Measurements from ENCODE around the gene AKR1C4. TPM values are rescaled to one million over a fixed set of nuclear protein-coding genes. Genes with fewer than 3 reads are reported as not detected.
"Not testable (repeated sequence)": the region's sequence is repeated elsewhere in the genome, so short reads cannot be mapped to it uniquely, and the experiment has no call there.

The AKR1C4 gene
- total RNA-seq (2014; rRNA removed; shearing (Covaris generic)), result not detected in 2 replicates

GRCh38 chr10:5196702-5197113 lies at the start of gene AKR1C4:
Gene AKR1C4, plus strand, starts transcription at chr10:5196837. Its CDS starts 31 bp downstream, at chr10:5196868.
- no peaks in the 10 kb centered on the region for H3K36me3 ChIP-seq

DNA sequence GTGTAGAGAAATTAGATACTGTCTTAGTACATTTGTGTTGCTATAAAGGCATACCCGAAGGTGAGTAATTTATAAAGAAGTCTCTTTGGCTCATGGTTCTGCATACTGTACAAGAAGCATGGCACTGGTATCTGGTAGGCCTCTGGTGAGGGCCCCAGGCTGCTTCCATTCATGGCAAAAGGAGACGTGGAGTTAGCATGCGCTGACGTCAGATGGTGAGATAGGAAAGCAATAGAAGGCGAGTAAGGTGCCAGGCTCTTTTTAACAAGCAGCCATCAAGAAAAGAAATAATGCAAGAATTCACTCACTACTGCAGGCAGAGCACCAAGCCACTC lies 49.8 kb upstream of the AKR1C4 start:
- Histone ChIP-seq H3K36me3 (no peaks in the 10 kb centered on the region), H3K9me3 (replicated peaks) (no peaks in the 10 kb centered on the region), H3K27ac (no peak overlapping the region), H3K4me3 (no peak overlapping the region), H3K27me3 (no peaks in the 10 kb centered on the region), H3K4me1 (no peaks in the 10 kb centered on the region)
- no peak for DNase-seq

More at GRCh38 chr10:5196702-5197113, at the start of gene AKR1C4:
- H3K9me3 ChIP-seq (replicated peaks), result no peaks in the 10 kb centered on the region
- H3K4me3 ChIP-seq, result no peak within 1 kb of the TSS
- no peak within 1 kb of the TSS for H3K27ac ChIP-seq
- no peaks in the 10 kb centered on the region for H3K4me1 ChIP-seq
- no peak for DNase-seq
- no peaks in the 10 kb centered on the region for H3K27me3 ChIP-seq

DNA sequence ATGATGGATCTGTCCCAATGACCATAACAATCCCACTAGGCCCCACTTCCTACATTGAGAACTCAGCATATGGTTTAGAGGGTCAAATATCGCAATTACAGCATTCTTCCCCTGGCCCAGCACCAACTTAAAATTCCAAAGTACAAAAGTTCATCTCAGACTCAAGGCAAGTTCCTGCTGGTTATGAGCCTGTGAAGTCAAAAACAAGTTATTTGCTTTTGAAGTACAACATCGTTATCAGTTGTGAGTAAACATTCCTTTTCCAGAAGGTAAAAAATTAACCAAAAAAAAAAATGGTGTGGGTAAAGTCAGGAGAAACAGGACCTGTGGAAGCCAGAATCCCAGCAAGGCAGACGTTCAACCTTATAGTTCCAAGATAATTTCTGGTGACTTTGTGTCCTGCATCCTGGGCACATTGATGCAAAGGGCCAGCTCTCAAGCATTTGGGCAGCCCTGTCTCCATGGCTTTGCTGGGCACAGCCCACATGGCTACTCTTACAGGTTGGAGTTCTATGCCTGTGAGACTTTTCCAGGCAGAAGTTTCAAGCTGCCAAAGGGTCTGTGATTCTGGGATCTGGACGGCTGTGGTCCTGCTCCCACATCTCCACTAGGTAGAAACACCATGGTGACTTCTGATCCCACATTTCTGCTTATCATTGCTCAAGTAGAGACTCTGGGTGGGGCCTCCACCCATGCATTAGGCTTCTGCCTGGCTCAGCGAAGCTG lies 49.2 kb upstream of the AKR1C4 start:
- Histone ChIP-seq H3K4me1 (no peaks in the 10 kb centered on the region), H3K9me3 (replicated peaks) (no peaks in the 10 kb centered on the region), H3K27me3 (no peaks in the 10 kb centered on the region), H3K27ac (no peak overlapping the region), H3K36me3 (no peaks in the 10 kb centered on the region), H3K4me3 (no peak overlapping the region)
- DNase-seq, result no peak

- no peak overlapping the region for H3K4me3 ChIP-seq
- no peak for DNase-seq
- no peak overlapping the region for H3K27ac ChIP-seq
- no peaks in the 10 kb centered on the region for H3K27me3 ChIP-seq
- no peaks in the 10 kb centered on the region for H3K4me1 ChIP-seq
- no peaks in the 10 kb centered on the region for H3K9me3 ChIP-seq (replicated peaks)
- H3K36me3 ChIP-seq, result no peaks in the 10 kb centered on the region
Measured at GRCh38 chr10:5147981-5148677, 48.5 kb upstream of the AKR1C4 start.

DNA sequence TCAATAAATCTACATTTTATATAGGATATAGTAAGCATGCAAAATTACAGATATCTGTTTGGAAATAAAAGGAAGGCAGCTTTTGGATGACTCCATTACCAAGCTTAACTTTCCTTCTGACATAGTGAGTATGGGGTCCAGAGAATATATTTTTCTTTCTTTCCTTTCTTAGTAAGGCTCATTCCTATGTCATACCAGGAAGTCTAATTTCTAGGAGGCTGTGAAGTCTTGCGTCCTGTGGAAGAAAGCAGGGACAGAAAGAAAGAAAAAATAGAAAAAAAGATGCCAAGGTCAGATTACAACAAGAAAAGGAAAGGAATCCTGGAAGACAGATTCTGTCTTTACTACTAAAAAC lies 48.0 kb upstream of the AKR1C4 start:
- DNase-seq, result no peak
- no peaks in the 10 kb centered on the region for H3K4me1 ChIP-seq

DNA sequence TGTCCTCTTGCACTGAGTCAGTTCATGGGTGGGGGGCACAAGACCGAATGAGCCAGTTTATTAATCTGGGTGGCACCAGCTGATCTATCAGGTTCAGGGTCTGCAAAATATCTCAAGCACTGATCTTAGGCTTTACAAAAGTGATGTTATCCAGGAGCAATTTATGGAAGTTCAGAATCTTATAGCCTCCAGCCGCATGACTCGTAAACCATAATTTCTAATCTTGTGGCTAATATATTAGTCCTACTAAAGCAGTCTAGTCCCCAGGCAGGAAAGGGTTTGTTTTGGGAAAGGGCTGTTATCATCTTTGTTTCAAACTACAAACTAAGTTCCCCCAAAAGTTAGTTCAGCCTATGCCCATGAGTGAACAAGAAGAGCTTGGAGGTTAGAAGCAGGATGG lies 45.6 kb upstream of the AKR1C4 start:
- no peaks in the 10 kb centered on the region for H3K4me1 ChIP-seq
- H3K9me3 ChIP-seq (replicated peaks), result no peaks in the 10 kb centered on the region
- DNase-seq, result no peak

More for the DNA sequence above, 48.0 kb upstream of the AKR1C4 start:
- Histone ChIP-seq H3K27me3 (no peaks in the 10 kb centered on the region), H3K36me3 (no peaks in the 10 kb centered on the region), H3K4me3 (no peak overlapping the region), H3K9me3 (replicated peaks) (no peaks in the 10 kb centered on the region), H3K27ac (no peak overlapping the region)

DNA sequence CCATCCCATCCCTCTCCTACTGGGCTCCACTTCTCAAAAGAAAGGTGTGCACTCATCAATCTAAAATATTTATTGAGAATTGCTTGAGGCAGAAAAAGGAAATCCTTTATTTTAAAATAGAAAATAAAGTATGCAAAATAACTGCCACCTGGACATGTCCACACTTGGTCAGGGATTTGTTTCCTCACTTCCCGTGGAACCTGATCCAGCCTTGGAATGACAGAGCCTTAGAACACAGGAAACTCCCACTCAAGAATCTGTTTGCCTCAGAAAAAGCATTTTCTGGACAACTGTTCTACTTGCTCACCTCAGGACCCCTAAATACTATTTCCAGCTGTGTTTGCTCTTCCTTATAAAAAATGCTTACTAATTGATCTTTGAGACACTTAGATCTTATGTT lies 40.7 kb upstream of the AKR1C4 start:
- no peak for DNase-seq
- Histone ChIP-seq H3K4me3 (no peak overlapping the region), H3K27me3 (no peaks in the 10 kb centered on the region), H3K9me3 (replicated peaks) (no peaks in the 10 kb centered on the region), H3K36me3 (no peaks in the 10 kb centered on the region), H3K4me1 (no peaks in the 10 kb centered on the region), H3K27ac (no peak overlapping the region)

More for the DNA sequence above, 45.6 kb upstream of the AKR1C4 start:
- Histone ChIP-seq H3K27ac (no peak overlapping the region), H3K36me3 (no peaks in the 10 kb centered on the region), H3K27me3 (no peaks in the 10 kb centered on the region), H3K4me3 (no peak overlapping the region)

DNA sequence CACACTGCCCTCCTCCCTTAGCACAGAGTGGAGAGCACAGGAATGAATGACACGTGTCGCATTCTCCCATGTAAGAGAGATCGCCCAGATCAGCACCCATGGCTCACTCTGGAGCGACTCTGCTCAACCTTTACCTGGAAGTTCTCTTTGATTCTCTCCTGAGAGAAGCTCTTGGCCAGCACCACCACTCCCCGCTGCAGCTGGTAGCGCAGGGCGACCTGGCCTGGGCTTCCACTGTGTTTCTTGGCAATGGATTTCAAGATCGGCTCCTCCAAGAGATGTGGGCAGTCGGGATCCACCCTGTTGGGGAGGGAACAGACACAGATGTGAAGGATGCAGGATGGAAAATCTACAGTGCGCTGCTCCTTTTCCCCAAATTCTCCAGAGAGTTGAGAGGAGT lies 39.1 kb upstream of the AKR1C4 start:
- Histone ChIP-seq H3K27ac (no peak overlapping the region), H3K27me3 (no peaks in the 10 kb centered on the region), H3K36me3 (no peaks in the 10 kb centered on the region), H3K4me3 (no peak overlapping the region), H3K4me1 (no peaks in the 10 kb centered on the region), H3K9me3 (replicated peaks) (no peaks in the 10 kb centered on the region)
- DNase-seq, result no peak

DNA sequence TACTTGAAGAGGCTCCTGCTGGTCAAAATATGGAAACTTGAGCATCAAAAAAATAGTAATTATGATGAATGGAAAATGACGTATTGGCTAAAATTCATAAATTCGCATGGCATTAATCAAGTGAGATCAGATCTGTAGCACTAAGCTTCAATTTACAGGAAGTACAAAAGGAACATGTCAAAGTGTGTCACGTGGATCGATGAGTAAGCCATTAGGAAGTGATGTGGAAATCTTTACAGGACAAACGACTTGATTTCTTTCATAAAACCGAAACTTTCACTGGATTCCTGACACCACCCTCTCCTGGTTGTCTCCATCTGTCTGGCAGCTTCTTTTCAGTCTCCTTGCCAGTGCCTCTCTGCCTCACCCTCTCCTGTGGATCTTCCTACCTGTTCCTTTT lies 37.5 kb upstream of the AKR1C4 start:
- no peaks in the 10 kb centered on the region for H3K4me1 ChIP-seq
- H3K4me3 ChIP-seq, result no peak overlapping the region
- H3K36me3 ChIP-seq, result no peaks in the 10 kb centered on the region
- no peak for DNase-seq
- no peaks in the 10 kb centered on the region for H3K27me3 ChIP-seq
- H3K9me3 ChIP-seq (replicated peaks), result no peaks in the 10 kb centered on the region
- no peak overlapping the region for H3K27ac ChIP-seq

DNA sequence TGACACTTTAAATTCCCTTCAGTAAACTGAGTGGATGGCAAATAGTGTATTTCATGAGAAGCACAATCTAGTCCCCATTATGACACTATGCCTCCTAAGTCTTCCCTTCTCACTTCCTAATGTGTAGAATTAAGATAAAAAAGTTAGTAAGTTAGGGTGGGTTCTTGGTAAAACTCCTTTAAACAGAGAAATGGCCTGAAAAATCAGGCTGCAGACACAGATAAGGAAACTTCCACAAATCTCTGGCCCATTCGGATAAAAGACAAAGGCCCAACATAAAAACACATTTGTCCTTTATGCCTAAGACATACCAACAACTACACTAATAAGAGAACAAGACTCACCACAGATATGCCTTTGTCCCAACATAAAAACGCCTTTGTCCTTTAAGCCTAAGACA lies 33.1 kb upstream of the AKR1C4 start:
- Histone ChIP-seq H3K36me3 (no peaks in the 10 kb centered on the region), H3K4me1 (no peaks in the 10 kb centered on the region), H3K4me3 (no peak overlapping the region), H3K27ac (no peak overlapping the region), H3K9me3 (replicated peaks) (peaks cover 5% of the 10 kb centered on the region; the same call in 1 of the 2 replicates), H3K27me3 (no peaks in the 10 kb centered on the region)
- DNase-seq, result no peak

DNA sequence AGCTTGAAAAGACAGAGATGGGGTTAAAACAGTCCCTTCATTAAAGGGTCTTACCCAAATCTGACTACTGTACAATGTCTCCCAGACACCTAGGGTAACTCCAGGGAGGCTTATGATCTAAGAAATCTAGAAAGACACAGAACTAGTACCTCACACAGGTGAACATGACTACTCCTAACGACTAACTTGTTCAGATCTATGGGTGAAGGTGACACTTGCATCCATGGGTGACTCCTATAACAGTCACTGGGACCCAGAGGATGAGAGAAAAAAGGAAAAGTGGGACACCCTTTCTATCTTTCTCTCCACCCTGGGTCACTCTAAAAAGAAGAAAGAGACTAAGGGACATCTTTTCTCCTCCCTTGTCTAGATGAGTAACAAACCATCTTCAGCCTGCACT lies 30.9 kb upstream of the AKR1C4 start:
- H3K36me3 ChIP-seq, result no peaks in the 10 kb centered on the region
- no peak overlapping the region for H3K4me3 ChIP-seq
- peaks cover 5% of the 10 kb centered on the region; the same call in 1 of the 2 replicates for H3K9me3 ChIP-seq (replicated peaks)
- no peaks in the 10 kb centered on the region for H3K27me3 ChIP-seq
- no peak overlapping the region for H3K27ac ChIP-seq
- H3K4me1 ChIP-seq, result no peaks in the 10 kb centered on the region
- DNase-seq, result peak in 1 of 2 experiments; percentile 7

DNA sequence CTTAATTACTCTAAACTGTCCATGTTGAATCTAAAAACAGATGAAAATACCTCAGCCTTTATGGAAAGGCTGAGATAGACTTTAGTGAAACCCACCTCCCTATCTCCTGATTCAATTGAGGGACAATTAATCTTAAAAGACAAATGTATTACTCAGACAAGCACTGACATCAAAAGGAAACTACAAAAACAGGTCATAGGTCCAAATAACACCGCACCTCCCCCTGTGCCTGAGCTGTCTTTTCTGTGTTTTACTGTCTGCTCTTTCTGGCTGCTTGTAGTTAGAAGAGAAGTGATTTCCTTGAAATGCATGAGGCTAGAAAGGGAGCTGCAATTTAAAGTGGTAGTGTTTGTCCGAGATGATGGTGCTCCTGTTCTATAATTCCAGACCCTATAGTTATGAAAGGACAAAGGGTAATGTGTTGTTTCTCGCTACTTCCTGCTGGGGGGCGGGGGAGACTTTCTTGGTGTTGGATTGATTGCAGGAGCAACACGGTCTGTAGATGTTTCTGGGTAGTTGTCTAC lies 27.7 kb upstream of the AKR1C4 start:
- no peak overlapping the region for H3K4me3 ChIP-seq
- no peaks in the 10 kb centered on the region for H3K36me3 ChIP-seq
- DNase-seq, result no peak
- no peaks in the 10 kb centered on the region for H3K27me3 ChIP-seq
- peaks cover 5% of the 10 kb centered on the region; the same call in 1 of the 2 replicates for H3K9me3 ChIP-seq (replicated peaks)
- no peaks in the 10 kb centered on the region for H3K4me1 ChIP-seq
- H3K27ac ChIP-seq, result no peak overlapping the region

DNA sequence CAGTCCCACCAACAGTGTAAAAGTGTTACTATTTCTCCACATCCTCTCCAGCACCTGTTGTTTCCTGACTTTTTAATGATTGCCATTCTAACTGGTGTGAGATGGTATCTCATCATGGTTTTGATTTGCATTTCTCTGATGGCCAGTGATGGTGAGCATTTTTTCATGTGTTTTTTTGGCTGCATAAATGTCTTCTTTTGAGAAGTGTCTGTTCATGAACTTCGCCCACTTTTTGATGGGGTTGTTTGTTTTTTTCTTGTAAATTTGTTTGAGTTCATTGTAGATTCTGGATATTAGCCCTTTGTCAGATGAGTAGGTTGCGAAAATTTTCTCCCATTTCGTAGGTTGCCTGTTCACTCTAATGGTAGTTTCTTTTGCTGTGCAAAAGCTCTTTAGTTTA lies 21.1 kb upstream of the AKR1C4 start:
- not testable (repeated sequence) for H3K27me3 ChIP-seq, DNase-seq

GRCh38 chr10:5180503-5180902 lies 16.1 kb upstream of the AKR1C4 start:
- not testable (repeated sequence) for H3K27me3 ChIP-seq; H3K4me1 ChIP-seq; H3K4me3 ChIP-seq; DNase-seq; H3K27ac ChIP-seq; H3K9me3 ChIP-seq (replicated peaks); H3K36me3 ChIP-seq

More for the DNA sequence above, 21.1 kb upstream of the AKR1C4 start:
- H3K27ac ChIP-seq; H3K4me1 ChIP-seq; H3K4me3 ChIP-seq; H3K9me3 ChIP-seq (replicated peaks); H3K36me3 ChIP-seq: not testable (repeated sequence)

- Histone ChIP-seq H3K36me3 (no peaks in the 10 kb centered on the region), H3K27ac (no peak overlapping the region), H3K9me3 (replicated peaks) (no peaks in the 10 kb centered on the region; the same call in 1 of the 2 replicates), H3K4me3 (no peak overlapping the region), H3K4me1 (no peaks in the 10 kb centered on the region), H3K27me3 (no peaks in the 10 kb centered on the region)
- DNase-seq, result no peak
Measured at GRCh38 chr10:5183923-5184322, 12.7 kb upstream of the AKR1C4 start.
